ENCODE results near the gene SGF29.
"Not testable (repeated sequence)": the region's sequence is repeated elsewhere in the genome, so short reads cannot be mapped to it uniquely, and the experiment has no call there.

DNA sequence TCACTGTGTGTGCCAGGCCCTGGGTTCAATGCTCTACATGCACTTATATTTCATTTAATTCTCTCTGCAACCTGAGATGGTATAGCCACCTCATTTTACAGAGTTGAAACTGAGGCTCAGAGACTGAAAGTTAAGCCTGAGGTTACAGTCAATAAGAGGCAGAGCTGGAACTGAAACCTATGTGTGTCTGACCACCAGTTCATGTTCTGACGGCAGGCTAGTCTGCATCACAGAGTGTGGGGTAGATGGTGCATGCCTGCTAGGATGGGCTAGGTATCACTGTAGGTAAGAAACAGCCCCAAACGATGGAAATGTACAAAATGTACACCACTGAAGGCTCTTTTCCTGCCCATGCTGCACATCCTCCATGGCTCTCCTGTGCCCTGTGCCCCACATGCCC, 86.2 kb downstream of the SGF29 start:
- TF ChIP-seq, protein P1, sequence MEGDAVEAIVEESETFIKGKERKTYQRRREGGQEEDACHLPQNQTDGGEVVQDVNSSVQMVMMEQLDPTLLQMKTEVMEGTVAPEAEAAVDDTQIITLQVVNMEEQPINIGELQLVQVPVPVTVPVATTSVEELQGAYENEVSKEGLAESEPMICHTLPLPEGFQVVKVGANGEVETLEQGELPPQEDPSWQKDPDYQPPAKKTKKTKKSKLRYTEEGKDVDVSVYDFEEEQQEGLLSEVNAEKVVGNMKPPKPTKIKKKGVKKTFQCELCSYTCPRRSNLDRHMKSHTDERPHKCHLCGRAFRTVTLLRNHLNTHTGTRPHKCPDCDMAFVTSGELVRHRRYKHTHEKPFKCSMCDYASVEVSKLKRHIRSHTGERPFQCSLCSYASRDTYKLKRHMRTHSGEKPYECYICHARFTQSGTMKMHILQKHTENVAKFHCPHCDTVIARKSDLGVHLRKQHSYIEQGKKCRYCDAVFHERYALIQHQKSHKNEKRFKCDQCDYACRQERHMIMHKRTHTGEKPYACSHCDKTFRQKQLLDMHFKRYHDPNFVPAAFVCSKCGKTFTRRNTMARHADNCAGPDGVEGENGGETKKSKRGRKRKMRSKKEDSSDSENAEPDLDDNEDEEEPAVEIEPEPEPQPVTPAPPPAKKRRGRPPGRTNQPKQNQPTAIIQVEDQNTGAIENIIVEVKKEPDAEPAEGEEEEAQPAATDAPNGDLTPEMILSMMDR (IDR thresholded peaks at IDR 0.05; ENCODE audit: low read depth, low read length): not testable (repeated sequence)
- not testable (repeated sequence) for TF ChIP-seq EZH2phosphoT487 (IDR thresholded peaks at IDR 0.05; ENCODE audit: low read depth)

All from OCI-LY3 (cell line).